Right lung (tissue), 5 donors: ENCODE measurements around the gene COL6A1. TPM values are rescaled to one million over a fixed set of nuclear protein-coding genes. Genes with fewer than 3 reads are reported as not detected.

Source experiments
- DNase-seq, 2 donors: peaks; one replicate each; pipeline ENCODE4 v3.0.0-alpha.2; 2013
- polyA plus RNA-seq, 5 donors: library from polyadenylated mRNA; unstranded; fragments of 120-200 nt; gene quantifications; one replicate each; pipeline versions ENCODE4 v1.2.1 to v1.2.3, GENCODE V29; 2013; ENCODE audit warnings: inconsistent platforms in 1 of 5, low replicate concordance in 1 of 5; ENCODE audit not compliant: insufficient read length in 5 of 5, insufficient read depth in 1 of 5

COL6A1 gene
- polyA plus RNA-seq, 5 donors, result 261 to 594 (median 343) TPM

DNA sequence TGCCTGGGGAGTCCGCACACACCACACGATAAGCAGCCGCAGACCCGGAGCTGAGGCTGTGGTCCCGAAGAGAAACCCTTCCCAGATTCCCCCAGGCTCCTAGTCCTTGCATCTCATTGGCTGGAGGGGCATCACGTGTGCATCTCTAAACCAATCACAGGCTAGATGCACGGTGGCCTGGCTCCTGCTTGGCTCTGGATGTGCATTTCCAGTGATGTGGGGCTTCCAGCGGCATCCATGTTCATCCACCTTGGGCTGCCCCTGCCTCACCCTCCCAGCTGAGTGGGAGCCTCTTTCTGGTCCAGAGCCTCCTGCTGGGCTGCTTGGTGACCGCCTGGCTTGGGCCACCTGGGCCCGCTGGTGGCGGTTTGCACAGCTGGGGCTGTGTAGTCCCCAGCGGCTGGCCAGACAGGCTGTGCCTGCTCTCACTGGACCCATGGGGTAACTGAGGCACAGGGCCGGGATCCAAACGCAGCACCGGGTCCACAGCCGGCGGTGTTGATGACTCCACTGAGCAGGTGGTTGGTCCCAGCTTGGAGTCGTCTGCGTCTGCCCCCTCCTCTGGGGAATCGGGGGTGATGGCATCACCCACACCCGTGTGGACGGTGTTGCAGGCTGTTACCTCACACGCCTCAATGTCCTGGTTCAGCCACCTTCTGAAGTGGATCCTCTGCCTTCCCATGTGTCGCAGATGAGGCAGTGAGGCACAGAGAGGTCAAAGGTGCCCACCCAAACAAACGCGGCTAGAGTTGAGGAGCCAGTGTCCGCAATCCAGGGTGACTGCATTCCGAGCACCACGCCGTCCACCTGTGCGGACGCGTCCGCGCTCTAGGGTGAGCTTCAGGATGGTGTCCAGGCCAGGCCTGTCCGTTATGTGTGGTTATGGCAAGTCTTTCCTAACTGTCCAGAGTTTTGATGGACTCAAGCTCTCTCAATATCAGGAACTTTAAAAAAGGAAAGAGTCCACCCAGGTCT lies 41.3 kb downstream of the COL6A1 start:
- DNase-seq, result no peak

DNA sequence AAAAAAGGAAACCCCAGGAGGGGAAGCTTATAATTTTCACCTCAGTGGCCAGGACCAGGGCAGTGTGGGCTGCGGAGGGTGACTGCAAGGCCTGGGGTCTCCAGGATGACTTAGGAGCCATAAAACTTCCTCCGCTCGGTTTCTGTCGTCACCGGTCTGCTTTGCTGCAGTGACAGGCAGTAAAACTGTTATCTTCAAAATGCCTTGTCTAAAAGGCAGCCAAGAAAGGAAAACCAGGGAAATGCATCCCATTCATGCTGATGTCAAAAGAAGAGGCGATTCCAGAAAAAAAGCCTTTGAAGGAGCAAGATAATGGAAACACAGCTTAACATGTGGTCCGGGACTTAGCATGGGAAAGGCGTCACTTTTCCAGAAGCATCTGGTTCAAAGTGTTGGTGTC lies 42.0 kb downstream of the COL6A1 start:
- DNase-seq, result peak; percentile 52 to 60

DNA sequence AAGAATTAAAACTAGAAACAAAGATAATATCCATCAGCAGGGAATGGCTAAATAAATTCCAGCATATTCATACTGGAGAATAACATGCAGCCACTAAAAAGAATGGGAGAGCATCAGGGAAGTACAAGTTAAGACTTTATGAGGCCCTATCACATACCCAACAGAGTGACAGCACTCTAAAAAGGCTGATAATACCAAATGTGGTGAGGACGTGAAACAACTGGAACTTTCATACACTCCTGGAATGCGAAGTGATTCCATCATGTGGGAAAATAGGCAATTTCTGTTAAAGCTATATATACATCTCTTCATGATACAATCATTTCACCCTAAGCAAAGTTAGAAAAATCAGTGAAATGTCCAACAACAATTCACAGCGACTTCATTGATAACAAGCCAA lies 42.6 kb downstream of the COL6A1 start:
- peak in 1 of 2 donors; percentile 25 for DNase-seq

DNA sequence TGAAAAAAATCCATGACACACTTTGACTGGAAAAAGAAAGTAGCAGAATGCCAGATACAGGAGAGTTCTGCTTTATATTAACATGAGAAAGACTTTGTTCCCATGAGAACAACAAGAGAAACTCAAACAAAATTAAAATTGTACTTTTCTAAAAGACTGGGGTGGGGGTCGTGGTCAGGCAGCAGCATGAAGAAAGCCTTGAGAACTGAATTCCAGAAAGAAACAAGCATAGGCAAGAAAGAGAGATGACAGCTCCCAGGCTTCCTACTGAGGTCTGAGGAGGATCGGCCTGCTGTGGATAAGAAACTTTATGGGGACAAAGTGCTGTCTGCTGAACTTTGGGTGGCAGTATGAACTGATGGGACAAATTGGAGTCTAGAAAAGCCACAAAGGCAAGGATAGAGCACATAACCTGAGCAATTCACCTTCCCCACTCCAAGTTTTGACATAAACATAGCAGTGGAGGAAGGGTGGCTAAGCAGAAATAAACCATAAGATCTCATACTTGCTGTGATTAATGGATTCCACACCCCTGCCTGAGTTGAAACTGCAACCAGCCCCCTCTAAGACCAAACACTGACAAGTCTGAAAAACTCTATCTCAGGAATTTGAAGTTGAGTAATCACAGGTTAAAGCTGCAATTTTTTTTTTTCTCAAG lies 43.7 kb downstream of the COL6A1 start:
- peak in 1 of 2 donors; percentile 18 for DNase-seq

DNA sequence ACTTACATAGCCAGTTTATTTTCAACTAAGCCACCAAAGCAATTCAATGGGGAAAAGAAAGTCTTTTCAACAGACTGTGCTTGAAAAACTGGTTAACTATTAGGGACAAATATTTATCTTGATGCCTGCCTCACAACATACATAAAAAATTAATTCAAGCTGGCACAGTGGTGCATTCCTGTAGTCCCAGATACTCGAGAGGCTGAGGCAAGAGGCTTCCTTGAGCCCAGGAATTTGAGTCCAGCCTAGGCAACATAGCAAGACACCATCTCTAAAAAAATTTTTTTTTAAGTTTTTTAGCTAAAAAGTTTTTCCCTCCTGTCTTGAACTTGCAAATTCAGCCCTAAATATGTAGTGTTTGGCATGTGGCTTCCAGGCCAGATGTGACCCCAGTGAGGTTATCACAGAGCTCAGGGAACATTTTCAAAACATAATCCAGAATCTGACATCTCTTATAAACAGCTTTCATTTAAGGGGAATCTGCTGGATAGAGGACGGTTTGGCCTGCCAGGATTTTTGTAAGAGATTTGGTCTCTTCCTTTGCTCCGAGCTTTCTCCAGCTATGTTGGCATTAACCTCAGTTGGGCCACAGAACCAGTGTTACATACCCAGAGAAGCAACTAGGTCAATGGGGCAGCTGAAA lies 46.4 kb downstream of the COL6A1 start:
- DNase-seq, result peak; percentile 74 to 76

DNA sequence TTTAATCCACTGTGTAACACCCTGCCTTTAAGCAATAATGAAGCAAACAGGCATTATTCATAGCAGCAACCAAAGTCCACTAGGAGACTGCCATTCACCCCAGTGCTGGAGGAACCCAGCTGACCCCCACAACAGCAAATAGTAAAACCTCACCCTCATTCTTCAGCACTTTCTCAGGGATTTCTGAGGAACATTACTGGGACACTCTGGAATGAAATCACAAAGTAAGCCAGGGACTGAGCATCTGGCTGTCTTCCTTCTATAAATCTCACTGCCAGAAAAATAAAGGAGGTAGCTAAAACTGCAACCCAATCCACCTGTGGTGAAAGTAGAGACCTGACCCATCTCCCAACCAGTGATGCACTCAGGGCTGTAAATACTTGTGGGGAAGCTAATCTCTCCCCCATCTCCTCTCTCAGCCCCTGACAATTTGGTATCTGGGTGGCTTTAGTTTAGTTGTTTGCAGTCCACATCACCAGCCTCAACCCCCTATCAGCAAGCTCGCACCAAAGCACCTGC lies 47.1 kb downstream of the COL6A1 start:
- no peak for DNase-seq

DNA sequence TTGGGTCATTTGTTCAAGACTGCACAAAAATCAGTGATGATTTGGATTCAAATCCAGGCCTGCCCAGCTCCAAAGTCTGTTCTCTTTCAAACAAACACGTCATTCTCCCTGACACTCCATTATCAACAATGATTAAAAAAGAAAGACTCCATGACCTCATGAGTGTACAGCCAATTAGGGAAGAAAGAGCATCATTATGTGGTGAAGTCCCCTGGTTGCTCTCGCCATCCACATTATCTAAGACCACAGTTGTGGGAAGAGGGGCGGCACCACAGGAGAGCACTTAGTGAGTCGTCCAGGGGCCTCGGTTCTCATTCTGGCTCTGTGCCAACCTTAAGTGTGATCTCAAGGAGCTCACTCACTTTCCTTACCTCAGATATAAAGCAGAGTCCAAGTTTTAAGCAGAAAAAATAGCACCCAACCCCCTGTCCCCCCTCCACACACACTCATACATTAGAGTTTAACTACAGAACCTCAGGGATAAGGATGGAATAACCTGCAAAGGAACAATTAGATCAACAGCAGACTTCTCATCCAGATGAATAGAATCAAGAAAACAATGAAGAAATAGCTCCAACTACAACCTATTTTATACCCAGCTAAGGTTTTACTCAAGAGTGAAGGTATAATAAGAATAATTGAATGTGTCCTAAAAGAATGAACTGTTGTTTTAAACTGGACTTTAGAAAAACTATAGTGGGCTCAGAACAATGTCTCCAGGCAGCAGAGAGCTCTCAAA lies 47.8 kb downstream of the COL6A1 start:
- DNase-seq, result peak; percentile 70 to 78

DNA sequence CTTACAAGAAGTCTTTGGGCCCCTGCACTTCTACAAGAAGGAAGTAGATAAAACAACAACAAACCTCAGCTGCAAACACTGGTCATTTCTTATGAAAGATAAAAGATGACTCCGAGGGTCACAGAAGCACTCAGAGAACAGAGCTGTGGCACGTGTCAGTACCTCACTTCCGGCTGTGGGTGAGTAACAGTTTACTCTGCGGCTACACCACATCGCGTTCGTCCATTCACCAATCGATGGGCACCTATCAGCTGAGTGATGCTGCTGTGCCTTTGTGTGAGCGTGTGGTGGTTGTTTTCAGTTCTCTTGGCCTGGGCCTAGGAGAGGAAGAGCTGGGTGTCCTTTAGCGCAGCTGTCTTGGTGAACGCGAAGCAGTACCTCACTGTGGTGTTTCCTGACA lies 49.9 kb downstream of the COL6A1 start:
- no peak for DNase-seq

DNA sequence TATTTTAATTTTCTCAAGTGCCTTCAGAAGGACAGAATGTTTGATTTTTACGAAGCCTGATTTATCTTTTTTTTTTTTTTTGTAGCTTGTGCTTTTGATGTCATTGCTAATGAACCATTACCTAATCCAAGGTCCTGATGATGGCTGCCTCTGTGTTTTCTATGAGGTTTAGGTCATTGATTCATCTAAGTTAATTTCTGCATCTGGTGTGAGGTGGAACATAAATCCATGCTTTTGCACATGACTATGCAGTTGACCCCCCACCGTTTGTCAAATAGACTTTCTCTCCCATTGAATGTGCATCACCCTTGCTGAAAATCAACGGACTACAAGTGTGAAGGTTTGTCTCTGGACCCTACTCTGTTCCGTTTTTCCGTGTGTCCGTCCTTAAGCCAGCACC lies 50.5 kb downstream of the COL6A1 start:
- DNase-seq, result no peak

DNA sequence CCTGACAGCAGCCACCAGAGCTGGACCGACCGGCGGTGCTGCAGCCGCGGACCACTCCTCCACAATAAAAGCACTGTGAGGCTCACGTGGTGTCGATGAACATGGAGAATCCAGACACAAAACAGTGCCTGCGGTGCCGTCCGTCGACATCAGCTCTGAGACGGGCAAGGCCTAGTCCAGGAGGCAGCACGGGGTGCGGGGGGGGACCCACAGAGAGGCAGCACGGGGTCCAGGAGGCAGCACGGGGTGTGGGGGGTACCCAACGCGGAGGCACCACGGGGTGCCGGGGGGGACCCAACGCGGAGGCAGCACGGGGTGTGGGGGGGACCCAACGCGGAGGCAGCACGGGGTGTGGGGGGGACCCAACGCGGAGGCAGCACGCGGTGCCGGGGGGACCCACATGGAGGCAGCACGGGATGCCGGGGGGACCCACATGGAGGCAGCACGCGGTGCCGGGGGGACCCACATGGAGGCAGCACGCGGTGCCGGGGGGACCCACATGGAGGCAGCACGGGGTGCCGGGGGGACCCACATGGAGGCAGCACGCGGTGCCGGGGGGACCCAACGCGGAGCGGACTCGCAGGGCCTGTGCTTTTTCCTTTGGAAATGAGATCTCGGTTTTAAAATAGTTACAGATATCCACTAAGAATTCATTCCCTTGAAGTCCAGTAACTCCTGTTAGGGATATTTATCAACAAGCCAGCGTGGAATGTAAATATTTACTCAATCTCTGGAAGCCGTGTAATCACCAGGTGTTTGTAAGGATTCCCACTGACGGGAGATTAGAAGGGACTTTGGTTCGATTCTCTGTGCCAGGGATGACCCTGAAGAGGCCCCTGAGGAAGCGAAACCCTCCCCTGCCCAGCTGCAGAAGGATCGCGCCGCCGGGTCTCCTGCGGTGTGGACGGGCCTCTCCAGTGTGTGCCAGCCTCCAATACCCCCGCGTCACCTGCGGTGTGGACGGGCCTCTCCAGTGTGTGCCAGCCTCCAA lies 52.1 kb downstream of the COL6A1 start:
- no peak for DNase-seq

DNA sequence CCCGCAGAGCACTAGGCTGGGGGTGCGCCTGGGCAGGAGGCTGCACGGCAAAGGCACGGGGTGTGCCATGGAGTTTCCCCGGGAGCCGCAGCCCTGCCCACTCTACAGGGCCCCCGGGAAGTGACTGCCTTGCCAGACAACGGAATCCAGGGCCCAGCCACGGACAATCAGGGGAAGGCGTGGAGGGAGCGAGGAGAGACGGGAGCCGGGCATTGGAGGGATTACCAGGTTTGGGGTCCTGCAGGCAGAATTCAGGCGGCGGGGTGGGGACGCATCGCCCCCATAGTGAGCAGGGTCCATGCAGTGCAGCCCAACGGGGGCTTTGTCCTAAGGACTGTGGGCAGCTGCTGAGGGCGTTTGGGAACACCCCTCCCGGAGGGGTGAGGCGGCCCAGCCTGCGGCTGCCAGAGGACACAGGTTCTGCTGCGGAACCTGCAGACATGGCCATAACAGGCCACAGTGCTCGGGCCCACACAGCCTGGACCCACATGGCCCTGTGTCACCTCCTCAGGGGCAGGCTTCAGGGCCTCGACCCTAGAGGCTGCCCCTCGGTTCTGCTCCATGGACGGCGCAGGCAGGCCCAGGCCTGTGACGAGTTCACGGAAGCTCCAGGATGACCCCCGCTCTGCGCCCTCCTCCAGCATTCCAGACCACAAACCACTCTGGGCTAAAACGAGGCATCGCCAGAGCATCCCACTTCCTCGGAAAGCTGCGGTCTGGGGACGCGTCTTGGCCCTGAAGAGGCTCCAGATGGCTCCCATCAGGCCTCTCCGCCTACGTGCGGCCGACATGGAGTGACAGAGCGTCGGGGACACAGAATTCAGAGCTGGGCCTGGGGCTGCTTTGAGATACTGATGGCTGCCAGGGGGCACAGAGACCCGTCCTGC lies 54.5 kb downstream of the COL6A1 start:
- DNase-seq, result peak; percentile 86 to 89

DNA sequence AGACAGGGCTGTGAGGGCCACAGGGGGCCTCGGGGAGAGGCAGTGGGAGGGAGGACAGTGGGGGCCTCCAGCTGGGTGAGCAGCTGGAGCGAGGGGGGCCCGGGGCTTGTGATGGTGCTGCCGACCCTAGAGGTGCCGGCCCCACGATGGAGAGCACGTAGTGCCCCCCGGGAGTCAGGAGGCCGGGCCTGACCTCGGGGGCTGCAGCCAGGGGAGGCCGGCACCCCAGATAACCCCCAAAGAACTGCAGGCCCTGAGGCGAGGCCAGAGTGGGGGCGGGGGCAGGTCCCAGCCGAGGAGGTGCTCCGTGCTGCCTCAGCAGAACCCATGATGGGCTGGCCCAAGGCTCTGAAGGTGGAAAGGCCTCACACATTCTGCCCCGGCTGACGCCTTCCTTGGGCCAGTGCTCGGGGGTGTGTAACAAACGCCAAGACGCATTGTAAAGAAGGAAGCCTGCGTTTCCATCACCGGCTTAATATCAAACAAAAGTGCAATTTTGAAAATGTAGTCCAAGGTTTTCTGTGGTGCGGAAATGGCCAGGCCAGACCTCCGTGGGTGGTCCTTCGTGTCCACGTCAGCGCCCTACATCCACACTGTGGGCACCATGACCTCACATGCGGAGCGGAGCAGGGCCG lies 55.2 kb downstream of the COL6A1 start:
- no peak for DNase-seq

DNA sequence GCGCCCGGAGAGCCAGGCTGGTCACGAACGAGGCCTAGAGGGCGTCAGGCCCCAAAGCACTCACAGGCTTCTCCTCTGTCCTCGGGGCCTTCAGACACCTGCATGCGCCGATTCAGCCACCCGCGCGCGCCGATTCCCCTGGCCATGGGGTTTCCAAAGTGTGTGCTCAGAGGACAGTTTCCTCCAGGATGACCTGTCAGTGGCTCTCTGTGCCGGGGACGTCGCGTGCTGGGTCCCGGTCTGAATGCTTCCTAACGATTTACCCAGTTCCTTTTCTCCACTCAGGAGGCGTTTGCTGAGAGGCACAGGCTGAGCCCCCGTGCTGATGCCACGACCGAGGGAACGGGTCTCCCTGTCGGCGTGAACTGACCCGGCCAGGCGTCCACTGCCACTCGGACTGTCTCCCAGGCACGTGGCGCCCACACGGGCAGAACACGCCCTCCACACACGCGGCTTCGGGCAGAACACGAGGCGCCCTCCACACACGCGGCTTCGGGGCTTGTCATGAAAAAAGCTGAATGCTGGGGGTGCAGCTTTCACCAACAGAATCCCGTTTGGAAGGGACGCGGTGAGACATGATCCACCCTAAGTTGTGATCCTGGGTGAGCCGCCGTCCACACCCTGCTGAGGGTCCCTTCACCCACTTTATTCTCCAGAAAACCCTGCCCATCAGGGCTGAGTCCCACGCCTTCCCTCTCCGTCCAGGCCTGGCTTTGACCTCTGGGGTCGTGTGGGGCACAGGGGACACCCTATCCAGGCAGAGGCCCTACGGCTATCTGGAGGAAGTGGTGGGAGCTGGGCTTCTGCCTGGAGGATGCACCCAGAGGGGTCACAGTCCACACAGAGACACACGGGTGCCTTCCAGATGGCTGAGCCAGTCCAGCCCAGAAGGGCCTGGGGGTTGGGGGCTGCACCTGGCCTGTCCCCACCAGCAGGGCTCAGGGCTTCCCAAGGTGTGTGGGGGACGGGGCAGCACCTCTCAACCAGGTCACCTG lies 56.1 kb downstream of the COL6A1 start:
- no peak for DNase-seq

DNA sequence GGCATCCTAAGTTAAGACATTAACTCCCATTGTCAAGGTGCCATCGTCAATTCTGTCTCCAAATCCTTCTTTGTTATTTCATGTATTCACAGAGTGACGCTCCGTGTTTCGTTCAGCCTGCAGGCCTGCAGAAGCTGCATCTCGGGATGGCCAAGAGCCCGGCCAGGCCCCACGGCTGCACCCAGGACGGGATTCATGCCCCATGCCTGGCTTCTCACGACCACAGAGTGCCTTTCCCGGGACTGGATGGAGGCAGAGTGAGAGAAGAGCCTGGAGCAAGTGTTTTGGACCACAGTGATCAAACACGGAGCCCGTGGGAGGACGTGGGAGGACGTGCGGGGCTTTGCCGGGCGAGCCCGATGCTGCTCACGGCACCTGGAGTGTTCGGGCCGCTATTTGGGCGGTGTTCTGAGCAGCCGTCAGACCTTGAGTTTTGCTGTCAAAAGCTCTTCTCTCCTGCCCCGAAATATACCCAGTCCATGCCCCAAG lies 56.8 kb downstream of the COL6A1 start:
- DNase-seq, result no peak

DNA sequence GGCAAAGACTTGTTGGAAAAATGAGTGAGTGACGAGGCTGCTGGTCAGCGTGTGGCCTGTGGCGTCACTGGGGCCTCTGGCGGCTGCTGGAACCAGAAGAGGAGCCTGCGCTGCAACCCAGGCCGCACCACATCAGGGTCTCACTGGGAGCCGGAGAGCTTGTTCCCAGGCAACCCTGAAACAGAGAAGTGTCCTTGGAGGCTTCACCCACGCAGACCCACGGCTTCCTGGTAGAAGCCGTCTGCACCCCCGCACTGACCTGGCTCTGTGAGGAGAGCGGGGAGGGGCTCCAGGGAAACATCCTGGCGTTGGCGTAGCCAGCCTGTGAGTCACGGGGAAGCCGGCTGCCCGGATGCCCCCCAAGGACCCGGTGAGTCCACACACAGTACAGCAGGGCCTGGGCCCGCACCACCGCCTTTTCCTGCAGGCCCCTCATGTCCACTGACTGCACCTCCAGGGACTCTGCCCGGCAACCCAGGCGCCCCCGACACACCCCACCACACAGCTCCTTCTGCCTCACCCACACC lies 57.4 kb downstream of the COL6A1 start:
- no peak for DNase-seq

DNA sequence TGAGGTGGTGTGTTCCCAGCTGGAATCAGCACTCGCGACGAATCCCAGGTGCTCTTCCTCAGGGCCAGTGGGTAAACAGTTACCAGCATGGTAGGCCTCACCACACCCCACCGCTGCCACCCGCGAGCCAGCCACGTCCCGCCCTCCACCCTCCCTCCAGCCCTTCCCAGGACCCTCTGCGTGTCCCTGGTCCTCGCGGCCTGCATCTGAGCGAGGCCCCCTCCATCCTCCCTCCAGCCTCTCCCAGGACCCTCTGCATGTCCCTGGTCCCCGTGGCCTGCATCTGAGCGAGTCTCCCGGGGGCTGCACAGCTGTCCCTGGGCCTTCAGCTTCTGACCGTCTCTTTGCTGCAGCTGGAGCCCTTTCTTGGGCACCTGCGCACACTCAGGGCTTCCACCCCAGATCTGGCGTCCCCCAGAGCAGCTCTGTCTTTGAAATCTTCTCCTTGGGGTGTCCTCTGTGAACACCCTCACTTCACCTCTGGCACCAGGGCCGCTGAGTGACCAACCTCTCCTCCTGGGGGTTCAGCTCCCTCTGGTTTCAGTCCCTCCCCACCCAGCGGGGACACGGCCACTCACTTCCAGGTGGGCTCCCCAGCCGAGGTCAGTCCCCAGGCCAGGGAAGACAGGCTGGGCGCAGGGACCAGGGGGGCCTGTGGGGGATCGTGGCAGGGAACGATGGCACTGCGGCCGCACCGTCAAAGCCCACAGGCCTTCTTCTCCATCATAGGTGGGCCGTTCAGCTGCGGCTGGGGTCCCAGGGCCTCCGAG lies 58.5 kb downstream of the COL6A1 start:
- no peak for DNase-seq
